ENCODE data around the gene RPL29. TPM values are rescaled to one million over a fixed set of nuclear protein-coding genes. Genes with fewer than 3 reads are reported as not detected.

RPL29 gene
- total RNA-seq, 4 donors from 2014 or later, result 1,093 to 1,919 (median 1,775) TPM

- TF ChIP-seq, protein P1, sequence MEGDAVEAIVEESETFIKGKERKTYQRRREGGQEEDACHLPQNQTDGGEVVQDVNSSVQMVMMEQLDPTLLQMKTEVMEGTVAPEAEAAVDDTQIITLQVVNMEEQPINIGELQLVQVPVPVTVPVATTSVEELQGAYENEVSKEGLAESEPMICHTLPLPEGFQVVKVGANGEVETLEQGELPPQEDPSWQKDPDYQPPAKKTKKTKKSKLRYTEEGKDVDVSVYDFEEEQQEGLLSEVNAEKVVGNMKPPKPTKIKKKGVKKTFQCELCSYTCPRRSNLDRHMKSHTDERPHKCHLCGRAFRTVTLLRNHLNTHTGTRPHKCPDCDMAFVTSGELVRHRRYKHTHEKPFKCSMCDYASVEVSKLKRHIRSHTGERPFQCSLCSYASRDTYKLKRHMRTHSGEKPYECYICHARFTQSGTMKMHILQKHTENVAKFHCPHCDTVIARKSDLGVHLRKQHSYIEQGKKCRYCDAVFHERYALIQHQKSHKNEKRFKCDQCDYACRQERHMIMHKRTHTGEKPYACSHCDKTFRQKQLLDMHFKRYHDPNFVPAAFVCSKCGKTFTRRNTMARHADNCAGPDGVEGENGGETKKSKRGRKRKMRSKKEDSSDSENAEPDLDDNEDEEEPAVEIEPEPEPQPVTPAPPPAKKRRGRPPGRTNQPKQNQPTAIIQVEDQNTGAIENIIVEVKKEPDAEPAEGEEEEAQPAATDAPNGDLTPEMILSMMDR (IDR thresholded peaks at IDR 0.05; ENCODE audit: low read depth), result no peak
These were observed 36.2 kb upstream of the RPL29 start for GRCh38 chr3:52031896-52032295.

DNA sequence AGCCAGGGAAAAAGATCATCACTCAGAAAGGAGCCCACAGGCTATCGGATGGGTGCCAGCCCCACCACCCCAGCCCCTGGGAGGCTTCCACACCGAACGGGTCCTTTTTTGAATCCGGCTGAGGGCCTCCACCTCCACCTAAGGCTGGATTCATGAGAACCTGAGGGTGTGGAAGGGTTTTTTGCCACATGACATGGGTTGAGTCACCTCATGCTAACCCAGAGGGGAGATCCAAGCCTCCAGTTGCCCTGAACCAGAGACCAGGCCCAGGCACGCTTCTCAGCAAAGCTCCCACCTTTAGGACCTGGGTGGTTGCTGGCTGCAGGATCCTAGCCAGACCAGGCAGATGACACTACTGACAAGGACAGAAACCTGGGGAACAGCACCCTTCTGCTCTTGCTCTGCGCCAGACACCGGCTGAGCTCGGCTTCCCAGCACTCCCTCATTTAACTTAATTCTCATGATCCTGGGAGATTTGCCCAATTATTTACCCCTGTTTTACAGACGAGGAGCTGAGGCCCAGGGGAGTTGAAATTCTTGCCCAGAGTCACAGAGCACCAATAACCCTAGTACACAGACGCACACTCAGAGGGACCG lies 35.1 kb upstream of the RPL29 start:
- TF ChIP-seq, protein P1 (IDR thresholded peaks at IDR 0.05; ENCODE audit: low read depth), result no peak

- TF ChIP-seq, protein P1 (IDR thresholded peaks at IDR 0.05; ENCODE audit: low read depth), result no peak
These were observed 33.8 kb upstream of the RPL29 start for GRCh38 chr3:52029535-52029934.

DNA sequence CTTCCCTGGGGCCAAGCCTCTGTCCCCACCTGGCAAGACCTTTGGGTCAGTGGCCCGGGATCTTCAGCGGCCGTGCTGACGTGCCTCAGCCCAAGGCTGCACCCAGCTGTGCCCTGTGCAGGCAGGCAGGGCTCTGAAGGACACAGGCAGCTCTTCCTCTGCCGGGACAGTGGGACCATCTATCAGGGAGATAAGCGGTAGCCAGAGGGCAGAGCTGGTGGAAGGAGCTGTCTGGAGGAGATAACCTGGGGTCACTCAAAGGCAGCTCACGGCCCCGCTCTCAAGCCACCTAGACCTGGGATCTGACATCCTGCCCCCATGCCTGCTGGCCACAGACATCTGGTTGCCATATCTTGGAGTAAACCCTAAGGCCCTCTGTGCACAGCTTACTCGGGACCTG lies 33.4 kb upstream of the RPL29 start:
- TF ChIP-seq, protein P1 (IDR thresholded peaks at IDR 0.05; ENCODE audit: low read depth), result no peak

GRCh38 chr3:52028572-52028971 lies 32.9 kb upstream of the RPL29 start:
- TF ChIP-seq, protein P1 (IDR thresholded peaks at IDR 0.05; ENCODE audit: low read depth), result no peak

- TF ChIP-seq, protein P1 (IDR thresholded peaks at IDR 0.05; ENCODE audit: low read depth), result no peak
These were observed 30.3 kb upstream of the RPL29 start for GRCh38 chr3:52026041-52026440.

- TF ChIP-seq, protein P1 (IDR thresholded peaks at IDR 0.05; ENCODE audit: low read depth), result no peak
These were observed 29.8 kb upstream of the RPL29 start for GRCh38 chr3:52025453-52025852.
